Daoy (cell line): Measurements from ENCODE around the gene NR4A1. TPM values are rescaled to one million over a fixed set of nuclear protein-coding genes. Genes with fewer than 3 reads are reported as not detected.
"Not testable (repeated sequence)": the region's sequence is repeated elsewhere in the genome, so short reads cannot be mapped to it uniquely, and the experiment has no call there.

ENCODE experiments used
- DNase-seq: peaks from one replicate; pipeline ENCODE4 v3.0.0-alpha.2; 2015; ENCODE audit warnings: low read depth
- total RNA-seq: library from RNA; depleted of rRNA; stranded (reverse); fragments of >200 nt; shearing (Covaris generic); gene quantifications from 2 replicates; pipeline ENCODE4 v1.2.3, GENCODE V29; 2014; rRNA removed

NR4A1 gene
- total RNA-seq, 1 experiment from 2014 or later = 1.1 TPM

- no peak for DNase-seq
These were observed 45.9 kb downstream of the NR4A1 start for GRCh38 chr12:52097045-52097666.

DNA sequence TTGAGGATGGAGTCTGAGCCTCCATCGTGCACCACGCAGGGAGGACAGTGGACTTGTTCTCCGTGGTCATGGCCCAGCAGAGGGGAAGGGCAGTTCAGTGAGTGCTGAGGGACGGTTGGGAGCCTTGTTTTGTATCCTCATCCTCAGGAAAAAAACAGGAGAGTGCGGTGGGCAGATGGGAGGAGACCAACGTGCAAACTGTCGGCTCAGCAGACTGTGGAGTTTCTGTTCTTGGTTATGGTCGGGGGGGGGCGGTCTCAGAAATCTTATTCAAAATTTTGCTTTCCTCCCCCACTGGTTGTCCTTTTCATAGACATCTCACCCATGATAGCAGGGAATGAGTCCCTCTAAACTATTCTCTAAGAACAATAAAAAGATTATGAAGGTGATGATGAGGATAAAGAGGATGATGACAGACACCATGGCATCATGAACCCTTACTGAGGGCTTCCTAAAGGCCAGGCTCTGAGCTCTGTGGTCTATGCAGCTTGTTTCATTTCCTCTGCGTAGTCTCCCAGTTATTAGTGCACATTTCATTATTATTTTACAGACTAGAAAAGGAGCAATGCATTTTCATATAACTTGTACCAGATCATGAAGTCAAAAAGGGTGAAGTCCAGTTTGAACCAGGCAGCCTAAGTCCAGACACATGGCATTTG lies 53.3 kb downstream of the NR4A1 start:
- not testable (repeated sequence) for DNase-seq

Other genes with a start within 250 kb of the NR4A1 start
- 0.09 TPM in 1 of 2 replicates, not detected in the other for gene FIGNL2, start 202.7 kb upstream of the NR4A1 start, total RNA-seq
- not detected in 2 replicates for gene ANKRD33, start 163.3 kb upstream of the NR4A1 start, total RNA-seq
- 1.7 and 2.9 TPM in 2 replicates for gene ACVRL1, start 143.9 kb upstream of the NR4A1 start, total RNA-seq
- 6.3 and 11.5 TPM in 2 replicates for gene ACVR1B, start 99.7 kb upstream of the NR4A1 start, total RNA-seq
- 1.1 and 2.1 TPM in 2 replicates for gene TAMALIN, start 44.5 kb upstream of the NR4A1 start, total RNA-seq
- 156 and 160 TPM in 2 replicates for gene ATG101, start 18.5 kb downstream of the NR4A1 start, total RNA-seq
- gene SMIM41, start 28.3 kb downstream of the NR4A1 start, total RNA-seq = not detected in 2 replicates
- gene KRT80, start 140.6 kb downstream of the NR4A1 start, total RNA-seq = 4.4 and 5.5 TPM in 2 replicates
- gene KRT7, start 181.8 kb downstream of the NR4A1 start, total RNA-seq = 5.5 and 12.2 TPM in 2 replicates
- 0.40 and 0.65 TPM in 2 replicates for gene KRT86, start 223.2 kb downstream of the NR4A1 start, total RNA-seq
- 0.74 and 1.0 TPM in 2 replicates for gene KRT81, start 240.1 kb downstream of the NR4A1 start, total RNA-seq